MM.1S (cell line): ENCODE measurements around the gene GNAT3.

ENCODE experiments used
- EZH2 ChIP-seq: fragments of 300-600 bp; sonication (generic); optimal IDR thresholded peaks from 2 replicates; pipeline ENCODE3; 2017; ENCODE audit warnings: low read depth, mild to moderate bottlenecking, antibody characterized with exemption, low read length, mixed read lengths
- TF ChIP-seq, protein P1 (sequence below): fragments of 300-600 bp; sonication (generic); IDR thresholded peaks from 2 replicates; pipeline ENCODE4 v1.5.1; 2016; ENCODE audit warnings: antibody characterized with exemption, low read length, mixed read lengths

GRCh38 chr7:80536426-80536825 lies 24.6 kb upstream of the GNAT3 start:
- TF ChIP-seq, protein P1, sequence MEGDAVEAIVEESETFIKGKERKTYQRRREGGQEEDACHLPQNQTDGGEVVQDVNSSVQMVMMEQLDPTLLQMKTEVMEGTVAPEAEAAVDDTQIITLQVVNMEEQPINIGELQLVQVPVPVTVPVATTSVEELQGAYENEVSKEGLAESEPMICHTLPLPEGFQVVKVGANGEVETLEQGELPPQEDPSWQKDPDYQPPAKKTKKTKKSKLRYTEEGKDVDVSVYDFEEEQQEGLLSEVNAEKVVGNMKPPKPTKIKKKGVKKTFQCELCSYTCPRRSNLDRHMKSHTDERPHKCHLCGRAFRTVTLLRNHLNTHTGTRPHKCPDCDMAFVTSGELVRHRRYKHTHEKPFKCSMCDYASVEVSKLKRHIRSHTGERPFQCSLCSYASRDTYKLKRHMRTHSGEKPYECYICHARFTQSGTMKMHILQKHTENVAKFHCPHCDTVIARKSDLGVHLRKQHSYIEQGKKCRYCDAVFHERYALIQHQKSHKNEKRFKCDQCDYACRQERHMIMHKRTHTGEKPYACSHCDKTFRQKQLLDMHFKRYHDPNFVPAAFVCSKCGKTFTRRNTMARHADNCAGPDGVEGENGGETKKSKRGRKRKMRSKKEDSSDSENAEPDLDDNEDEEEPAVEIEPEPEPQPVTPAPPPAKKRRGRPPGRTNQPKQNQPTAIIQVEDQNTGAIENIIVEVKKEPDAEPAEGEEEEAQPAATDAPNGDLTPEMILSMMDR = no peak
- no peak for TF ChIP-seq EZH2
